Activated T-cell treated with anti-CD3 and anti-CD28 coated beads, Interleukin-2, amount 50 U/mL, for 48 hours (primary cell): ENCODE measurements around the gene CXCL17.
"Not testable (repeated sequence)": the region's sequence is repeated elsewhere in the genome, so short reads cannot be mapped to it uniquely, and the experiment has no call there.

ENCODE experiments used
- DNase-seq, 2 experiments: peaks; one replicate each; pipeline ENCODE4 v3.0.0-alpha.2; 2020

CXCL17 gene

GRCh38 chr19:42465827-42466280 lies 23.1 kb upstream of the CXCL17 start:
- DNase-seq = no peak

- no peak for DNase-seq
These were observed 19.1 kb upstream of the CXCL17 start for GRCh38 chr19:42461700-42462324.

- DNase-seq = not testable (repeated sequence)
These were observed 18.5 kb upstream of the CXCL17 start for GRCh38 chr19:42461231-42461630.

- DNase-seq = no peak
These were observed 17.2 kb upstream of the CXCL17 start for GRCh38 chr19:42459926-42460325.

GRCh38 chr19:42455621-42456081 lies 12.9 kb upstream of the CXCL17 start:
- no peak for DNase-seq

GRCh38 chr19:42455086-42455485 lies 12.3 kb upstream of the CXCL17 start:
- no peak for DNase-seq

GRCh38 chr19:42452590-42452989 lies 9.8 kb upstream of the CXCL17 start:
- no peak for DNase-seq

- peak; percentile 76 to 80 for DNase-seq
These were observed 7.7 kb upstream of the CXCL17 start for GRCh38 chr19:42450314-42450934.

- not testable (repeated sequence) for DNase-seq
These were observed 5.6 kb upstream of the CXCL17 start for GRCh38 chr19:42448306-42448705.

- DNase-seq = no peak
These were observed 3.2 kb upstream of the CXCL17 start for GRCh38 chr19:42445948-42446347.

GRCh38 chr19:42443944-42444398 lies 1.2 kb upstream of the CXCL17 start:
- DNase-seq = no peak

GRCh38 chr19:42441049-42441445 lies 1.7 kb downstream of the CXCL17 start:
- DNase-seq = no peak

- peak; percentile 88 to 89 for DNase-seq
These were observed 2.2 kb downstream of the CXCL17 start for GRCh38 chr19:42440357-42441048.

- no peak for DNase-seq
These were observed 6.7 kb downstream of the CXCL17 start for GRCh38 chr19:42436006-42436405.

- no peak for DNase-seq
These were observed 7.4 kb downstream of the CXCL17 start for GRCh38 chr19:42435316-42435715.

GRCh38 chr19:42433503-42434260 lies 9.1 kb downstream of the CXCL17 start:
- DNase-seq = peak; percentile 73 to 74

GRCh38 chr19:42431486-42431885 lies 11.3 kb downstream of the CXCL17 start:
- no peak for DNase-seq

GRCh38 chr19:42428676-42429075 lies 14.1 kb downstream of the CXCL17 start:
- DNase-seq = no peak

GRCh38 chr19:42427313-42427712 lies 15.4 kb downstream of the CXCL17 start, which contains the start of gene LIPE:
Gene LIPE (minus strand): TSS chr19:42427388. CDS start chr19:42427149, 239 bp downstream.
- DNase-seq = no peak

GRCh38 chr19:42426643-42427042 lies 16.1 kb downstream of the CXCL17 start:
- DNase-seq = no peak

- no peak for DNase-seq
These were observed 18.0 kb downstream of the CXCL17 start for GRCh38 chr19:42424712-42425131.

- no peak for DNase-seq
These were observed 18.4 kb downstream of the CXCL17 start for GRCh38 chr19:42424345-42424707.
